ENCODE measurements around the gene ARL2BP. TPM values are rescaled to one million over a fixed set of nuclear protein-coding genes. Genes with fewer than 3 reads are reported as not detected.

Gene ARL2BP
- total RNA-seq, 4 donors from 2014 or later, result 44.5 to 75.1 (median 54.6) TPM

DNA sequence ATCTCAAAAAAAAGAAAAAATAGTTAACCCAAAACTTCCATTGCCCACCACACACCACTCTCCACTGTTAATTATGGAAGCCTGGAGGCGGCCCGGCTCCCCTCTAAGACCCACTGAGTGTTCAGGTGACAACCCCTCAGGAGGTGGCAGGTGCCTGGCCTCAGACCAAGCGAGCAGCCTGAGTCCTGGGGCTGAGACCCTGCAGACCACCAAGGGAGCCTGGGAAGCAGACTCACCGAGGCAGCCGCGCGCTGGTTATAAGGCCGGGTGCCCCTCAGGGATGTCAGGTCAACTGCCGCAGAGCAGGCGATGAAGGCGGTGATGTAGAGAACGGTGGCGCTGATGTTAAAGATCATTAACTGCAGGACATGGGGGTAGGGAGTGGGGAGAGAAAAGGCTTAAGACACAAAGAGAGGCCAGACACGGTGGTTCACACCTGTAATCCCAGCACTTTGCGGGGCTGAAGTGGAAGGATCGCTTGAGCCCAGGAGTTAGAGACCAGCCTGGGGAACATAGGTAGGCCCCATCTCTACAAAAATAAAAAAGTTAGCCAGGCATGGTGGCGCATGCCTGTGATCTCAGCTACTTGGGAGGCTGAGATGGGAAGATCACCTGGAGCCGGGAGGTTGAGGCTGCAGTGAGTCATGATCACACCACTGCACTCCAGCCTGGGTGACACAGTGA lies 13.3 kb downstream of the ARL2BP start:
- Histone ChIP-seq H3K9me3 (no peaks in the 10 kb centered on the region), H3K4me3 (no peak overlapping the region), H3K4me1 (peaks cover 12 to 94% (median 27%) of the 10 kb centered on the region in 3 donors), H3K27ac (peak overlapping the region in 1 of 4 donors; percentile 82), H3K27me3 (no peaks in the 10 kb centered on the region), H3K36me3 (peaks cover 0 to 52% (median 0%) of the 10 kb centered on the region in 3 donors)
- WGBS, 2 donors, result 93 to 95% methylated on average over 6 to 17 of the region's 18 CpGs
- TF ChIP-seq, protein P1, sequence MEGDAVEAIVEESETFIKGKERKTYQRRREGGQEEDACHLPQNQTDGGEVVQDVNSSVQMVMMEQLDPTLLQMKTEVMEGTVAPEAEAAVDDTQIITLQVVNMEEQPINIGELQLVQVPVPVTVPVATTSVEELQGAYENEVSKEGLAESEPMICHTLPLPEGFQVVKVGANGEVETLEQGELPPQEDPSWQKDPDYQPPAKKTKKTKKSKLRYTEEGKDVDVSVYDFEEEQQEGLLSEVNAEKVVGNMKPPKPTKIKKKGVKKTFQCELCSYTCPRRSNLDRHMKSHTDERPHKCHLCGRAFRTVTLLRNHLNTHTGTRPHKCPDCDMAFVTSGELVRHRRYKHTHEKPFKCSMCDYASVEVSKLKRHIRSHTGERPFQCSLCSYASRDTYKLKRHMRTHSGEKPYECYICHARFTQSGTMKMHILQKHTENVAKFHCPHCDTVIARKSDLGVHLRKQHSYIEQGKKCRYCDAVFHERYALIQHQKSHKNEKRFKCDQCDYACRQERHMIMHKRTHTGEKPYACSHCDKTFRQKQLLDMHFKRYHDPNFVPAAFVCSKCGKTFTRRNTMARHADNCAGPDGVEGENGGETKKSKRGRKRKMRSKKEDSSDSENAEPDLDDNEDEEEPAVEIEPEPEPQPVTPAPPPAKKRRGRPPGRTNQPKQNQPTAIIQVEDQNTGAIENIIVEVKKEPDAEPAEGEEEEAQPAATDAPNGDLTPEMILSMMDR (IDR thresholded peaks at IDR 0.05), result no peak
- TF ChIP-seq POLR2A (IDR thresholded peaks at IDR 0.05), result no peak
- DNase-seq, result no peak
- intact Hi-C loops (cut with DNase I), result no loop called here

DNA sequence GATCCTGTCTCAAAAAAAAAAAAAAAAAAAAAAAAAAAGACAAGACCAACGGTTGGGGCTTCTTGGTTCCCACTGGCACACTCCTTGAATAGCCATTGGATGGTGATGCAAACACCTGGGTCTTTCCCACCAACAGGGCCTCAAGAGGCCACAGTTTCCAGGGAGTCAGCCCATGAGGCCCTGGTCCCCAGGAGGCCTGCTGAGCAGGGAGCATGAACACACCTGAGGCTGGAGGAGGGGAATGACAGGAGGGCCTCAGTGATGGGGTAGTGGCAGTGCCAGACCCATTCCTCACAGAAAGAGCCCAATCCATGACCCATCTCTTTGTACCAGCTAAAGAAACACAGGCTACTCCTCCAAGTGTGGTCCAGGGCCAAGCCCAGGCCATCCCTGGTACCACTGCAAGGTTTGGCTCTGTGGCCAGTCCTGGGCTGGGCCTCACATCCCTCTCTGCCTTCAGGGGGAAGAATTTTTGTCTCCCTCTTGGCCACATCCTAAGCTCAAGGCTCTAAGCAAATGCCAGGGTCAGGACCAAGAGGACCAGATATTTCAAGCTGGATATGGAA lies 13.9 kb downstream of the ARL2BP start:
- no peaks in the 10 kb centered on the region for H3K9me3 ChIP-seq
- H3K36me3 ChIP-seq, result peaks cover 0 to 46% (median 0%) of the 10 kb centered on the region in 3 donors
- peak overlapping the region in 2 of 4 donors; percentile 19 to 87 for H3K27ac ChIP-seq
- DNase-seq, result no peak
- intact Hi-C loops (cut with DNase I), result no loop called here
- H3K4me3 ChIP-seq, result no peak overlapping the region
- no peak for TF ChIP-seq POLR2A (IDR thresholded peaks at IDR 0.05)
- TF ChIP-seq, protein P1 (IDR thresholded peaks at IDR 0.05), result no peak
- H3K27me3 ChIP-seq, result no peaks in the 10 kb centered on the region
- peaks cover 17 to 94% (median 34%) of the 10 kb centered on the region in 3 donors for H3K4me1 ChIP-seq
- 64 to 67% methylated on average over 1 of the region's 1 CpG for WGBS, 2 donors

DNA sequence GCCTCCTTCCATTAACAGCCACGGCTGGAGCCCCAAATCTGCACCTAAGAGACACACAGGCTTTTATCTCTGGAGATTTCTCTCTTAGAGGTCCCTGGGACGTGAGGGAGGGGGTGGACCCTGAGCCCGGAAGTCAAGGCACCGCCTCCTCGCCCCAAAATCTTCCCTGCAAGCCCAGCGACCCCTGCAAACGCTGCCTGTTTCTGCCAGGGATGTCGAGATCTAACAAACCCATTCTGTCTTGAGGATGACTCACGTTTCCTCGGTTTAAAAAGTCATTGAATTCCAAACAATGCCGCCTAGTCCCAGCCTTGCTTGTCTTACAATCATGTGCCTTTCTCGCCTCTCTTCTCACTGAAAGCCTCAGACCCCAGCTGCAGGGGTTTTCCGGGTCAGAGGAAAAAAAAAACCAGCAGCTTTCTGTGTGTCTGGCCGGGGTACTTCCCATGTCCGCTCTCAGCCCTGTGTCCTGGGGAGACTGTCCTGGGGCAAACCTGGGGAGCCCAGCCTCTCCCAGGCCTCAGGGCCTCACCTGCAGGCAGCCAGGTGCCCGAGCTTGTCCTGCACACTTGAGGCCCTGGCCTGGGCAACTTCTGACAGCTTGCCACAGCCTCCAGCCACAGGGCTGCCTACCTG lies 15.4 kb downstream of the ARL2BP start:
- peaks cover 30 to 94% (median 48%) of the 10 kb centered on the region in 3 donors for H3K4me1 ChIP-seq
- H3K27ac ChIP-seq, result peak overlapping the region; percentile 73 to 92 (median 84)
- no peak for TF ChIP-seq POLR2A (IDR thresholded peaks at IDR 0.05)
- TF ChIP-seq, protein P1 (IDR thresholded peaks at IDR 0.05), result no peak
- H3K27me3 ChIP-seq, result no peaks in the 10 kb centered on the region
- H3K36me3 ChIP-seq, result peaks cover 0 to 32% (median 0%) of the 10 kb centered on the region in 3 donors
- intact Hi-C loops (cut with DNase I), result no loop called here
- H3K9me3 ChIP-seq, result no peaks in the 10 kb centered on the region
- 10 to 14% methylated on average over 12 to 13 of the region's 16 CpGs for WGBS, 2 donors
- no peak for DNase-seq
- peak overlapping the region in 1 of 4 donors; percentile 34 for H3K4me3 ChIP-seq

DNA sequence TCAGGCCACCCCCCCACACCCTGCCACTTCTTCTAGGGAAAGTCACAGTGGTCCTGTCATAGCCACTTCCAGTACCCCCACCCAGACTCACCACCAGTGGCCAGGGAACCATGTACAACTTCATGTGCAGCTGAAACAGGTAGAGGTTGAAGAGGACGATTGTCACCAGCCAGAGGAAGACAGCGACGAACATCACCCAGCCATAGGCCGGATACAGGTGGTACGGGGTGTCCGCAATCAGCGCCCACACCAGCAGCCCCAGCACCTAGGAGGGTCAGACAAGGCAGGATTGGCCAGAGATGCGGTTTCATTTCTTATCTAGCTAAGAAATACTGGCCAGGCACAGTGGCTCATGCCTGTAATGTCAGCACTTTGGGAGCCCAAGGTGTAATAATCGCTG lies 16.7 kb downstream of the ARL2BP start:
- Histone ChIP-seq H3K27ac (peak overlapping the region in 3 of 4 donors; percentile 82 to 92 (median 87)), H3K4me3 (no peak overlapping the region), H3K36me3 (peaks cover 0 to 18% (median 0%) of the 10 kb centered on the region in 3 donors), H3K4me1 (peaks cover 30 to 96% (median 54%) of the 10 kb centered on the region in 3 donors), H3K27me3 (no peaks in the 10 kb centered on the region), H3K9me3 (no peaks in the 10 kb centered on the region)
- intact Hi-C loops (cut with DNase I), result no loop called here
- no peak for DNase-seq
- TF ChIP-seq, protein P1 (IDR thresholded peaks at IDR 0.05), result no peak
- TF ChIP-seq POLR2A (IDR thresholded peaks at IDR 0.05), result no peak
- 93% methylated on average over 2 of the region's 9 CpGs; no CpG with 5 or more reads in 1 of the 2 donors for WGBS, 2 donors

Measured in esophagus squamous epithelium (tissue), 5 donors.